HG03280 (cell line): Measurements from ENCODE around the gene TAGLN.

ENCODE experiments used
- ATAC-seq: cut with Tn5 transposase; IDR thresholded peaks from one replicate; pipeline ENCODE4 v1.9.1; 2021; ENCODE audit warnings: mild to moderate bottlenecking, moderate library complexity; ENCODE audit not compliant: unreplicated experiment

The TAGLN gene

GRCh38 chr11:117229931-117230285, 30.7 kb downstream of the TAGLN start:
- no peak for ATAC-seq

GRCh38 chr11:117230286-117230961, 31.3 kb downstream of the TAGLN start:
- no peak for ATAC-seq

- ATAC-seq = no peak
Observed at GRCh38 chr11:117230999-117231841, 32.0 kb downstream of the TAGLN start.

GRCh38 chr11:117231842-117232091, 32.6 kb downstream of the TAGLN start, which contains the start of gene PCSK7:
PCSK7 (minus strand) TSS chr11:117232073; CDS start chr11:117229844, 2,229 bp downstream.
- no peak for ATAC-seq

GRCh38 chr11:117232092-117232878, 33.1 kb downstream of the TAGLN start, which contains the start of gene RNF214:
RNF214 (plus strand) TSS chr11:117232671; CDS start chr11:117234273, 1,602 bp downstream.
- peak; percentile 76 for ATAC-seq

- ATAC-seq = no peak
Observed at GRCh38 chr11:117232911-117233409, 33.8 kb downstream of the TAGLN start.

- no peak for ATAC-seq
Observed at GRCh38 chr11:117238221-117238620, 39.1 kb downstream of the TAGLN start.

GRCh38 chr11:117239295-117239694, 40.1 kb downstream of the TAGLN start:
- ATAC-seq = no peak

GRCh38 chr11:117248341-117248740, 49.2 kb downstream of the TAGLN start:
- ATAC-seq = no peak

- ATAC-seq = no peak
Observed at GRCh38 chr11:117249571-117249970, 50.4 kb downstream of the TAGLN start.

GRCh38 chr11:117251506-117251905, 52.3 kb downstream of the TAGLN start:
- ATAC-seq = no peak

- ATAC-seq = no peak
Observed at GRCh38 chr11:117255966-117256365, 56.8 kb downstream of the TAGLN start.

- ATAC-seq = no peak
Observed at GRCh38 chr11:117256573-117256972, 57.4 kb downstream of the TAGLN start.
